ENCODE data around the gene ATP9A. TPM values are rescaled to one million over a fixed set of nuclear protein-coding genes. Genes with fewer than 3 reads are reported as not detected.

ATP9A gene
- total RNA-seq, 2 experiments from 2014 or later: 1.0 to 1.2 TPM

- Mint-ChIP-seq H3K4me1 (peaks cover 1% of the 10 kb centered on the region), H3K27ac (no peak overlapping the region), H3K27me3 (peaks cover 17% of the 10 kb centered on the region), H3K4me3 (no peak overlapping the region), H3K36me3 (ENCODE audit: low read depth) (no peaks in the 10 kb centered on the region), H3K9me3 (no peaks in the 10 kb centered on the region)
- ChIA-PET CTCF (interaction anchor here (1.1 kb wide), 1 partner anchor 20 kb away, joined by 3 read pairs; no protein-coding TSS in a partner anchor), POLR2A (no interaction called here)
- DNase-seq: no peak
Measured at GRCh38 chr20:51720854-51721253, 47.3 kb downstream of the ATP9A start.

- POLR2A ChIA-PET: no interaction called here
- no peak overlapping the region for H3K27ac Mint-ChIP-seq
- no peak for DNase-seq
- CTCF ChIA-PET: interaction anchor here (1.1 kb wide), 1 partner anchor 19 kb away, joined by 3 read pairs; no protein-coding TSS in a partner anchor
- H3K4me3 Mint-ChIP-seq: no peak overlapping the region
- peaks cover 6% of the 10 kb centered on the region for H3K4me1 Mint-ChIP-seq
- no peaks in the 10 kb centered on the region for H3K36me3 Mint-ChIP-seq (ENCODE audit: low read depth)
- H3K27me3 Mint-ChIP-seq: peaks cover 17% of the 10 kb centered on the region
- no peaks in the 10 kb centered on the region for H3K9me3 Mint-ChIP-seq
Measured at GRCh38 chr20:51720384-51720783, 47.8 kb downstream of the ATP9A start.

- DNase-seq: no peak
- Mint-ChIP-seq H3K4me1 (peaks cover 12% of the 10 kb centered on the region), H3K27me3 (peaks cover 10% of the 10 kb centered on the region), H3K27ac (no peak overlapping the region), H3K9me3 (no peaks in the 10 kb centered on the region), H3K4me3 (no peak overlapping the region), H3K36me3 (ENCODE audit: low read depth) (no peaks in the 10 kb centered on the region)
- ChIA-PET POLR2A (no interaction called here), CTCF (interaction anchor here (1.2 kb wide), 1 partner anchor 15 kb away, joined by 3 read pairs; no protein-coding TSS in a partner anchor)
Measured at GRCh38 chr20:51715856-51716185, 52.4 kb downstream of the ATP9A start.

GRCh38 chr20:51715163-51715855 lies 52.9 kb downstream of the ATP9A start:
- Mint-ChIP-seq H3K36me3 (ENCODE audit: low read depth) (no peaks in the 10 kb centered on the region), H3K4me3 (no peak overlapping the region), H3K27ac (no peak overlapping the region), H3K9me3 (no peaks in the 10 kb centered on the region), H3K27me3 (peaks cover 14% of the 10 kb centered on the region), H3K4me1 (peaks cover 12% of the 10 kb centered on the region)
- POLR2A ChIA-PET: no interaction called here
- no peak for DNase-seq
- CTCF ChIA-PET: interaction anchor here (1.7 kb wide), 1 partner anchor 14 kb away, joined by 4 read pairs; no protein-coding TSS in a partner anchor

- ChIA-PET CTCF (interaction anchor here (1.7 kb wide), 1 partner anchor 12 kb away, joined by 4 read pairs; no protein-coding TSS in a partner anchor), POLR2A (no interaction called here)
- Mint-ChIP-seq H3K4me1 (peaks cover 12% of the 10 kb centered on the region), H3K36me3 (ENCODE audit: low read depth) (no peaks in the 10 kb centered on the region), H3K27ac (no peak overlapping the region), H3K9me3 (no peaks in the 10 kb centered on the region), H3K27me3 (peaks cover 14% of the 10 kb centered on the region), H3K4me3 (no peak overlapping the region)
- no peak for DNase-seq
Measured at GRCh38 chr20:51713213-51713598, 55.0 kb downstream of the ATP9A start.

- Mint-ChIP-seq H3K36me3 (ENCODE audit: low read depth) (no peaks in the 10 kb centered on the region), H3K4me1 (peaks cover 12% of the 10 kb centered on the region)
- DNase-seq: no peak
Measured at GRCh38 chr20:51712501-51713212, 55.5 kb downstream of the ATP9A start.

GRCh38 chr20:51711426-51711825 lies 56.8 kb downstream of the ATP9A start:
- ChIA-PET POLR2A (no interaction called here), CTCF (no interaction called here)
- Mint-ChIP-seq H3K27ac (no peak overlapping the region), H3K27me3 (peaks cover 15% of the 10 kb centered on the region), H3K36me3 (ENCODE audit: low read depth) (no peaks in the 10 kb centered on the region), H3K4me1 (peaks cover 12% of the 10 kb centered on the region), H3K4me3 (no peak overlapping the region), H3K9me3 (no peaks in the 10 kb centered on the region)
- no peak for DNase-seq

More at GRCh38 chr20:51712501-51713212, 55.5 kb downstream of the ATP9A start:
- Mint-ChIP-seq H3K27me3 (peaks cover 11% of the 10 kb centered on the region), H3K4me3 (no peak overlapping the region), H3K9me3 (no peaks in the 10 kb centered on the region), H3K27ac (no peak overlapping the region)
- ChIA-PET CTCF (no interaction called here), POLR2A (no interaction called here)

- no peak for DNase-seq
- no peak overlapping the region for H3K4me3 Mint-ChIP-seq
- peaks cover 7% of the 10 kb centered on the region for H3K4me1 Mint-ChIP-seq
- no peak overlapping the region for H3K27ac Mint-ChIP-seq
- H3K27me3 Mint-ChIP-seq: peaks cover 20% of the 10 kb centered on the region
- ChIA-PET CTCF (no interaction called here), POLR2A (no interaction called here)
- no peaks in the 10 kb centered on the region for H3K9me3 Mint-ChIP-seq
- no peaks in the 10 kb centered on the region for H3K36me3 Mint-ChIP-seq (ENCODE audit: low read depth)
Measured at GRCh38 chr20:51710361-51710894, 57.8 kb downstream of the ATP9A start.

- no peak for DNase-seq
- Mint-ChIP-seq H3K4me3 (no peak overlapping the region), H3K36me3 (ENCODE audit: low read depth) (no peaks in the 10 kb centered on the region), H3K27me3 (peaks cover 33% of the 10 kb centered on the region), H3K27ac (no peak overlapping the region), H3K4me1 (no peaks in the 10 kb centered on the region), H3K9me3 (no peaks in the 10 kb centered on the region)
- ChIA-PET POLR2A (no interaction called here), CTCF (no interaction called here)
Measured at GRCh38 chr20:51705400-51705799, 62.8 kb downstream of the ATP9A start.

- no peak for DNase-seq
- ChIA-PET CTCF (no interaction called here), POLR2A (no interaction called here)
- no peaks in the 10 kb centered on the region for H3K9me3 Mint-ChIP-seq
- H3K27ac Mint-ChIP-seq: no peak overlapping the region
- peaks cover 33% of the 10 kb centered on the region for H3K27me3 Mint-ChIP-seq
- no peaks in the 10 kb centered on the region for H3K36me3 Mint-ChIP-seq (ENCODE audit: low read depth)
- H3K4me3 Mint-ChIP-seq: no peak overlapping the region
- H3K4me1 Mint-ChIP-seq: no peaks in the 10 kb centered on the region
Measured at GRCh38 chr20:51703400-51704287, 64.5 kb downstream of the ATP9A start.

- POLR2A ChIA-PET: no interaction called here
- CTCF ChIA-PET: no interaction called here
- H3K4me3 Mint-ChIP-seq: no peak overlapping the region
- DNase-seq: no peak
- H3K4me1 Mint-ChIP-seq: no peaks in the 10 kb centered on the region
- H3K9me3 Mint-ChIP-seq: no peaks in the 10 kb centered on the region
- no peak overlapping the region for H3K27ac Mint-ChIP-seq
- peaks cover 38% of the 10 kb centered on the region for H3K27me3 Mint-ChIP-seq
- H3K36me3 Mint-ChIP-seq (ENCODE audit: low read depth): no peaks in the 10 kb centered on the region
Measured at GRCh38 chr20:51702556-51702955, 65.6 kb downstream of the ATP9A start.

GRCh38 chr20:51700809-51701285 lies 67.3 kb downstream of the ATP9A start:
- H3K36me3 Mint-ChIP-seq (ENCODE audit: low read depth): no peaks in the 10 kb centered on the region
- H3K27ac Mint-ChIP-seq: no peak overlapping the region
- ChIA-PET POLR2A (no interaction called here), CTCF (interaction anchor here (0.7 to 1.3 kb wide), 9 partner anchors 12 to 384 kb away, joined by 3 to 4 read pairs (median 3); no protein-coding TSS in a partner anchor)
- H3K9me3 Mint-ChIP-seq: no peaks in the 10 kb centered on the region
- no peak for DNase-seq
- H3K4me1 Mint-ChIP-seq: peaks cover 7% of the 10 kb centered on the region
- H3K27me3 Mint-ChIP-seq: peaks cover 44% of the 10 kb centered on the region
- H3K4me3 Mint-ChIP-seq: no peak overlapping the region

GRCh38 chr20:51698252-51698651 lies 69.9 kb downstream of the ATP9A start:
- no peak for DNase-seq
- no peaks in the 10 kb centered on the region for H3K9me3 Mint-ChIP-seq
- POLR2A ChIA-PET: no interaction called here
- H3K4me3 Mint-ChIP-seq: no peak overlapping the region
- CTCF ChIA-PET: no interaction called here
- no peaks in the 10 kb centered on the region for H3K36me3 Mint-ChIP-seq (ENCODE audit: low read depth)
- H3K27me3 Mint-ChIP-seq: peaks cover 38% of the 10 kb centered on the region
- peaks cover 11% of the 10 kb centered on the region for H3K4me1 Mint-ChIP-seq
- H3K27ac Mint-ChIP-seq: no peak overlapping the region
